HG03280 (cell line): ENCODE data around the gene XRCC3.

Experiments
- ATAC-seq: cut with Tn5 transposase; IDR thresholded peaks from one replicate; pipeline ENCODE4 v1.9.1; 2021; ENCODE audit warnings: mild to moderate bottlenecking, moderate library complexity; ENCODE audit not compliant: unreplicated experiment

Gene XRCC3

GRCh38 chr14:103727313-103727980 lies 12.2 kb upstream of the XRCC3 start:
- no peak for ATAC-seq

- no peak for ATAC-seq
These were observed 11.2 kb upstream of the XRCC3 start for GRCh38 chr14:103726474-103726873.

GRCh38 chr14:103725739-103726395 lies 10.6 kb upstream of the XRCC3 start:
- no peak for ATAC-seq

DNA sequence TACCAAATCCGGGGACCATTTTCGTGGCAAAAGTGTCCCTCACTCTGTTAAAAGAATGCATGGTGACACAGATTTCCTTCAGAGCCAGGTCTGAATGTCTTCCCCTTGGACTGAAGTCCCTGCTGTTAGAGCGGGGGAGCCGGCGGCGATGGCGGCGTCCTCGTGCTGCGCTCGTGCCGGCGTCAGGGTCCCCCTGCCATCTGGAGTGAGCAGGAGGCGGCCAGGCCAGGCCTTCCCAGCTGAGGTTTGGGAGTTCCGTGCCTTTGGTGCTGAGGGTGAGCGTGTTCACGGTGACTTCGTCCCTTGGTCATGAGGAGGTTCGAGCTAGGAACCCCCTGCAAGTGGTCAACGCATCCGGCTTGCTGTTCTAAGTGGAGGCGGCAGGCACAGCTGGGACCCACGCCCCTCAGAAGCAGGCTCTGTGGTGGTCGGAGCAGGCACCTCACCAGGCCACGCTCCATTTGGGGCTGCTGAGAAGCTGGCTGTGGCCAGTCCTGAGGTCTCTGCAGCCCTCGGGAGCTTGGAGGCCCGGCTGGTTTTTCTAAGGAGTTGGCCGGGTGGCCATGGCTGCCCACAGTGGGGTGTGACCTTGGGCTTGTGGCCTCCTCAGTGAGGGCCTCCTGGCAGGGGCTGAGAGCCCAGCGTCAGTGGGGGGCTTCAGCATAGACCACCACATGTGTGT lies 9.9 kb upstream of the XRCC3 start:
- no peak for ATAC-seq

DNA sequence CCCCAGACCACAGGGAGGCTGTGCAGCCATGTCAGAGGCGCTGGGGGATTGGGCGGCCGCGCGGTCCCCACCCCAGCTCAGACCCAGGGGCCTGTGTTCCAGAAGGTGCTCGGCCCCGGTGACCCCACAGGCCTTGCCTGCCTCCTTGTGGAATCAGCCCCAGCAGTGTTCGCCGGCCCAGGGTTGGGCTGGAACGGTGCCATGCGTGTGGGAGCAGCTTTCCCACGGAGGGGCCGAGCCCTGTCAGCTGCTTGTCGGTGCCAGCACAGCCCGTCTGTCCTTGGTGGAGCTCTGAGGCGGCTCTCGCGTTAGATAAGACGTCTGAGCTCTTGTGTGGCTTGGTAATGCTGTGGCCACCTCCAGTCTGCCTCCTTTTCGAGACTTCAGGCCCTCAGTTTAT lies 8.9 kb upstream of the XRCC3 start:
- ATAC-seq: no peak

- no peak for ATAC-seq
These were observed 8.5 kb upstream of the XRCC3 start for GRCh38 chr14:103723748-103724081.

DNA sequence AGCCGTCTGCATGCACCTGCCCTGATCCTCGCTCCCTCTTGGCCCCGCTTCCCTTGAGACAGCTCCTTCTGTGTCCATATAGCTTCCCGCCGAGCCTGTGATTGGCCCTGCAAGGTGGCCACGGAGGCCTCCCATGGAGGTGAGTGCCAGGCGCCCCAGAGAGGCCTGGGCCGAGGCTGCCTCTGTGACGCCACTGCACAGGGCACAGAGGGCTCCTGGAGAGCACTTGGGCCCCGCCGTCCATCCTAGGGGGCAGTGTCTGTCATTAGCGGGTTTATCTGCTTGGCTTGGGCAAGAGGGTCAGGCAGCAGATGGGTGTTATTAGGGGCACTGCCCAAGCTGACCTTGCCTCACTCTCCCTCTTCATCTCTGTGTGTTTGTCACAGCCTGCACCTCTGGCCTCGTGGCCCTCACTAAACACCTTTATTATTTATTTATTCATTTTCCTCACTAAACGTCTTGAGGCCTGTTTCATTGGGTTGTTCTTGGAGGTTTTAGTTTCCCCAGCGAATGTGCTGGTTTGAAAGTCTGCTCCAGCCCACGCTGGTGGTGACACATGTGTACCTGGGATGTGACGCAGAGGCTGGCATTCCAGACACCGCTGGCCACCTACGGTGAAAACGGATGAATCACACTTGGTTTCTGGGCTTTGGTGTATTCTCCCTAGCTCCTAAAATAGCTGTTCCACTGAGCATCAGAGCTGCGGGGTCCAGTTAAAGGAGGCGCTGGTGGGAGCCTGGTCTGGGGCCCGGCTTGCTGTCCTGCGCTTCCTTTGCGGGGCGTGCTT lies 6.3 kb upstream of the XRCC3 start:
- no peak for ATAC-seq

GRCh38 chr14:103719751-103720150 lies 4.5 kb upstream of the XRCC3 start:
- no peak for ATAC-seq

GRCh38 chr14:103718572-103718971 lies 3.3 kb upstream of the XRCC3 start:
- ATAC-seq: no peak

DNA sequence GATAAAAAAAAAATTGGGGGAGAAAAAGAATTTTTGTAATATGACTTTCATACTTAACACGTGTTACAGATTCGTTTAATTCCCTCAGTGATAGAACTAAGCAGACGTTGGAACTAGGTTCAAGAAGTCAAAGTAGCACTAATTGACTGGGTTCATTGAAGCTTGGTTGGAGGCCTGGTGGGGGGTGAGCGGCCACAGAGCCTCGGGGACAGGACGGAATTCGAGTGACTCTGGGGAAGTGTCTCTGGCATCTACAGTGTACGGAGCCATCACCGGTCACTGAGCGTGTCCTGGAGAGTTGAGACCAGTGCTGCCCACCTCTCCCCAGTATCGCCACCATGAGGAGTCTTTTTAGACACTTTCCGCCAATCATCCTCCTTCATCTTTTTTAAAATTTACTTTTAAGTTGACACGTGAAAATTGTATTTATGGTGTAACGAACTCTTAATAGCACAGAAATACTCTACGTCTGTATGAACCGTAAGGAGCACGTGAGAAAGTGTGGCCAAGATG lies 1.7 kb upstream of the XRCC3 start:
- no peak for ATAC-seq

DNA sequence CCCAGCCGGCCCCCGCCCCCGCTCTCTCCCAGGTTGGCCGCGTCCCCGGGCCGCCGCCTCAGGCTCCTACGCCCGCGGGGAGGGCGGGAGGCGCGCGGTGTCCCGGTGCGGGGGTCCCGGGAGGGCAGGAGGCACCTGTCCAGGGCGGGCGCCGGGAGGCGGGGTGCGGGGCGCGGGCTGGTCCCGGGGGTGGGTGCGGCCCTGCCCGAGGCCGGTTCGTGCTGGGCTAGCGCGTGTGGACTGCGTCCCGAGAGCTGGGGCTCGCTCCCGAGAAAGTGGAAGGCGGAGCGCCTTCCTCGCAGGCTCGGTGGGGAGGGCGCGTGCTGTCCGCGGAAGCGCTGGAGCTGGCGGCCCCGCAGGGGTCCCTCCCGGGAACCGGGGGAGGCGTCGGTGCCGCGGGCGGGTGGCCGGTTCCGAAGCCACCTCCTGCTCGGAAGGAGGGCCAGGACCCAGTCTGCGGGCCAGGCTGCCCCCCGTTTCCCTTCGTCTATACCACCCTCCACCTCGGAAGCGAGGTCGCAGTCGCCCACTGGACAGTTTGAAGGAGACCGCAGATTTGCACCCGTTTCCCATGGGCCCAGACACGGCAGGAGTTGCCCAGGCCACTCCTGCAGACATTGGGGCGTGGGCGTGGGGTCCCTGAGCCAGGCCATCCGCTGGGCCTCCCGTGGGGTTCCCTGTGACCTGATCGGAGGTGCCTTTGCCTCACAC lies 995 bp upstream of the XRCC3 start:
- no peak for ATAC-seq

GRCh38 chr14:103714063-103714724 lies 1.1 kb downstream of the XRCC3 start:
- no peak for ATAC-seq

DNA sequence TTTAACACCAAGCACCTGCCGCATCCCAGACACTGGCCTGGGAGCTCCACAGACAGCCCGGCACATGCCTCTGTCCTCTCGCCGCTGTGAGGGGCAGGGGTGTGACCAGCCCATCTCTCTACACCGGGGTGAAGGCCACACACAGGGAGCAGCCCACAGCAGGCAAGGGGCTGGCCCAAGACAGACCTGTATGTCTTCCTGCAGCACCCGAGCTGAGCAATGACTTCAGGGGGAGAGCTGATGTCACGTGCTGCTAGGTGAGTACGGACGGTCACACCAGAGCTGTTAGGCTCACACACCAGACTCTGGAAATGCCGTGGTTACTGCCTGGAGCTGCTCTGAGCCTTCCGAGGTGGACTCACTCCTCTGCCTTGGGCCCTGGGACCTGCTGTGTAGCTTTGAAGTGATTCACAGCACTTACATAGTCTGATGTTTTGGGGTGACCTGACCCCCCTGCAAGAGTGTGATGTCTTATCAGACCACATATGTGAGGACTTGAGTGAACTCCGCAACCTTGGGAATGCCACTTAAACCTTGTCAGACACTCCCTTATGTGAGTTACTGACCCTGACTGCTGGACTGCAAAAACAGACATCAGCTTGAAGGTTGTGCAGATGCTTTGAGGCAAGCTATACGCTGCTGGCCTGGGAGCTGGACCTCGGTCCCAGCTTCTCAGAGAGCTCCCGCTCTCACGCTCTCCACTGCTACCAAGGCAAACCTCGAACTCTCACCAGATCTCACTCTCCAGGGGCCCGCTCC lies 1.8 kb downstream of the XRCC3 start:
- ATAC-seq: no peak

- ATAC-seq: no peak
These were observed 2.5 kb downstream of the XRCC3 start for GRCh38 chr14:103712633-103713247.

DNA sequence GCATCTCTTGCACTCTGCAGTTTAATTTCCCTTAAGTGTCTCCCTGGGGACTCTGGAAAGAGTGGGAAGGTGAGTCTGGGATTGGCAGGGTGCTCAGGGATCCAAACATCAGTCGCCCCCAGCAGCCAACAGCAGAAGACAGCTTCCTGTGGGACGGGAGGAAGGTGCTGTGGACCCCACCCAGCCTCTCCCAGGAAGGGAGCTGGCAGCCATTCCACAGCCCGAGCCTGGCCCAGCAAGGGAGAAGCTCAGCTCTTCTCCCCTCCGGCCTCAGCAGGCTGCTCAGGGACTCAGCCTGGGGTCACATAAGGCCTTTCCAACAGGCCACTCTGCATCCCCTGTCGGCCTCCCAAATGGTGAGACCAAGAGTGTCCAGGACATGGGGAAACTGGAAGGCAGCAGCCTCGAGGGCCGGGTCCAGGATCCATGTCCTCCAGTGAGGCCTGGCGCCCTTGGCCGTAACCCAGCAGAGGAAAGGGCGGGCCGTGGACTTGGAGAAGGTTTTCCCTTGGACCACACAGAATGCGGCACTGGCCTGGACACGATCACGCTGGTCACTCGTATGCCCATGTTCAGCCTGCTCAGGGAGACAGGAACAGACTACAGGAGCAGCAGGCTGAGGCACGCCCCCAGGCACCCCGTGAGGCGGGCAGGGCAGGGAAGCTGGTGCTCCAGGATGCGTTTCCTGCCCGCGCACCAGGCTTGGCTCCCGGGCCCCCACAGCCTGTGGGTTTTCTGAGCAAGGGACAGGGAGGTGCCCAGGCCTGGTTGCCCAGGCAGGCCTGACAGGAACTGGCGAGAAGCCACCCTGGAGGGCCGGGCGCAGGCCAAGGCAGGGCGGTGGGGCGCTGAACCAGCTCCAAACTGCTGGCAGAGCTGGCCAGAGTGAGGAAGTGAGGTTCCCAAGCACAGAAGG lies 3.5 kb downstream of the XRCC3 start:
- no peak for ATAC-seq

GRCh38 chr14:103710771-103711377 lies 4.4 kb downstream of the XRCC3 start:
- ATAC-seq: no peak

DNA sequence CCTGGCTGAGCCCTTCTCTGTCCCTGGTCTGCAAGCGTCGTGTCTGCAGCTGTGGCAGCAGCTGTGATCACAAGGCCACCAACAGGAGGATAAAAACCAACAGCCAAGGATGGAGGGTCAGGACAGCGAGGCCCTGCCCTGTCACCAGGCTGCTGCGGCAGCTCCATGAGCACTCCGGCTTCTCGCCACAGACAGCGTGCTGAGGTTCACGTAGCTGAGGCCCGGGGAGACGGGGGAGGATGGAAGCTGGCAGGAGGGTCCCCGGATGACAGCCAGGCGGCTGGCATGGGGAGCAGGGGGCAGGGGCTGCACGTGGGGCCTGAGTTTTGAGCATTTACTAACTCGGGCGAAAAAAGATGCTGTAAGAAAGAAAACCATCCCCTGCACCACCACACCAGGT lies 5.4 kb downstream of the XRCC3 start:
- no peak for ATAC-seq

DNA sequence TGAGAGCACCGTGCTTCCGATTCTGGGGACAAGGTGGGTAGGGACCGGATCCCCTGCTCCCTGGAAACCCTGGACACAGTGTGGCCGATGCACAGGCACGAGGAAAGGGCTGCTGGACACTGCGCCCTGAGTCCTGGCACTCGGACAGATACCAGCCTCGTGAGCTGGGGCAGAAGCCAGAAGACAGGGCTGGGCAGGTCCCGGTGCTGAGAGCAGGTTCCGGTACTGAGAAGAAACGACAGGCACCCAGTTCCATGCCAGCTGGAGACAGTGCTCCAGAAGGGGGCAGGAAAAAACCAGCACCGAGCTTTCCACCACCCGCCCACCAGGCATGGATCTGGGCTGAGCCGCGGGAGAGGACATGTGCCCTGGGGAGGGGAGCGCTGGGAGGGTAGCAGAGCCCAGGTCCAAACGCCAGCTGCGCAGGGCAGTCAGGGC lies 6.5 kb downstream of the XRCC3 start:
- ATAC-seq: no peak
